A549 (cell line): ENCODE data around the gene NDUFAF2.

Experiments
- CTCF ChIP-seq: fragments of >200 bp; sonication (Bioruptor Twin); formaldehyde crosslinking; IDR thresholded peaks from 3 replicates; pipeline ENCODE4 v1.5.1; 2016
- HMGXB4 ChIP-seq: fragments of 250-450 bp; sonication (Bioruptor Pico); IDR thresholded peaks from 2 replicates; pipeline ENCODE4 v1.5.0; 2021; ENCODE audit warnings: mild to moderate bottlenecking, moderate library complexity, borderline replicate concordance
- POLR2A ChIP-seq: IDR thresholded peaks from 2 replicates; pipeline ENCODE4 v1.6.1; 2012; ENCODE audit warnings: mild to moderate bottlenecking, low read length
- USF2 ChIP-seq: fragments of 450-650 bp; IDR thresholded peaks from 2 replicates; pipeline ENCODE4 v1.6.1; 2014; ENCODE audit warnings: antibody characterized with exemption

DNA sequence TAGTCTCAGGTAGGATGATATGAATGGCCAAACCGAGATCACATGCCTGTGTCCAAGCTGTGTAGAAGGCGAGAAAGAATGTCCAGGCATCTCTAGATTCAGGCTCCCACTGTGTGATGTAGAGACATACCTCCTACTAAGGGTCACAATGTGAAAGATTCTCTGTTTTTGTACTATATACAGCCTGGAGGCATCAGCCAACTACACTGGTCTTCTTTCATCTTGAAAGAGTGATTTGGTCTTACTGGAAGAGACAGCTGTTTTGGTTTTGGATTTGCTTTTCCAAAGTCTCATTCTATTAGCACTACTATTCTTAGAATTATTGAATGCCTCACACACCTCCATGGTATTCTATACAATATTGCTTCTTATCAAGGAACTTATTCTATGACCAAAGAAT lies 26.5 kb upstream of the NDUFAF2 start:
- TF ChIP-seq CTCF (no peak), USF2 (no peak), POLR2A (no peak), HMGXB4 (no peak)
